ENCODE results near the gene ZCCHC18.
"Not testable (repeated sequence)": the region's sequence is repeated elsewhere in the genome, so short reads cannot be mapped to it uniquely, and the experiment has no call there.

ZCCHC18 gene

GRCh38 chrX:104105330-104106262, 6.7 kb upstream of the ZCCHC18 start:
- Histone ChIP-seq H3K9ac (ENCODE audit: low read length) (no peak overlapping the region), H3K36me3 (ENCODE audit: control insufficient read depth, insufficient read depth, low read length) (no peaks in the 10 kb centered on the region), H3K4me3 (ENCODE audit: low read length) (no peak overlapping the region), H3K9me3 (ENCODE audit: control insufficient read depth, low read length) (no peaks in the 10 kb centered on the region), H3K27me3 (ENCODE audit: control insufficient read depth, insufficient read depth, low read length) (no peaks in the 10 kb centered on the region), H3K4me1 (ENCODE audit: control insufficient read depth, insufficient read depth, low read length) (no peaks in the 10 kb centered on the region)

GRCh38 chrX:104108955-104109354, 3.4 kb upstream of the ZCCHC18 start:
- Histone ChIP-seq H3K9me3 (ENCODE audit: control insufficient read depth, low read length) (no peaks in the 10 kb centered on the region), H3K27me3 (ENCODE audit: control insufficient read depth, insufficient read depth, low read length) (peaks cover 11% of the 10 kb centered on the region), H3K4me3 (ENCODE audit: low read length) (no peak overlapping the region), H3K36me3 (ENCODE audit: control insufficient read depth, insufficient read depth, low read length) (no peaks in the 10 kb centered on the region), H3K4me1 (ENCODE audit: control insufficient read depth, insufficient read depth, low read length) (no peaks in the 10 kb centered on the region), H3K9ac (ENCODE audit: low read length) (no peak overlapping the region)

- H3K9ac ChIP-seq (ENCODE audit: low read length); H3K4me3 ChIP-seq (ENCODE audit: low read length); H3K4me1 ChIP-seq (ENCODE audit: control insufficient read depth, insufficient read depth, low read length); H3K36me3 ChIP-seq (ENCODE audit: control insufficient read depth, insufficient read depth, low read length); H3K9me3 ChIP-seq (ENCODE audit: control insufficient read depth, low read length): not testable (repeated sequence)
- H3K27me3 ChIP-seq (ENCODE audit: control insufficient read depth, insufficient read depth, low read length) = peaks cover 11% of the 10 kb centered on the region
Measured at GRCh38 chrX:104110491-104111240, 1.7 kb upstream of the ZCCHC18 start.

GRCh38 chrX:104113222-104113965, 1.1 kb downstream of the ZCCHC18 start:
- Histone ChIP-seq H3K36me3 (ENCODE audit: control insufficient read depth, insufficient read depth, low read length) (no peaks in the 10 kb centered on the region), H3K4me3 (ENCODE audit: low read length) (no peak overlapping the region), H3K27me3 (ENCODE audit: control insufficient read depth, insufficient read depth, low read length) (peaks cover 11% of the 10 kb centered on the region), H3K4me1 (ENCODE audit: control insufficient read depth, insufficient read depth, low read length) (no peaks in the 10 kb centered on the region), H3K9ac (ENCODE audit: low read length) (no peak overlapping the region), H3K9me3 (ENCODE audit: control insufficient read depth, low read length) (no peaks in the 10 kb centered on the region)

GRCh38 chrX:104117759-104118158, 5.4 kb downstream of the ZCCHC18 start:
- Histone ChIP-seq H3K4me1 (ENCODE audit: control insufficient read depth, insufficient read depth, low read length) (no peaks in the 10 kb centered on the region), H3K4me3 (ENCODE audit: low read length) (no peak overlapping the region), H3K9me3 (ENCODE audit: control insufficient read depth, low read length) (no peaks in the 10 kb centered on the region), H3K27me3 (ENCODE audit: control insufficient read depth, insufficient read depth, low read length) (no peaks in the 10 kb centered on the region), H3K36me3 (ENCODE audit: control insufficient read depth, insufficient read depth, low read length) (no peaks in the 10 kb centered on the region), H3K9ac (ENCODE audit: low read length) (no peak overlapping the region)

GRCh38 chrX:104118765-104119164, 6.4 kb downstream of the ZCCHC18 start:
- Histone ChIP-seq H3K36me3 (ENCODE audit: control insufficient read depth, insufficient read depth, low read length) (no peaks in the 10 kb centered on the region), H3K27me3 (ENCODE audit: control insufficient read depth, insufficient read depth, low read length) (no peaks in the 10 kb centered on the region), H3K4me3 (ENCODE audit: low read length) (no peak overlapping the region), H3K9ac (ENCODE audit: low read length) (no peak overlapping the region), H3K9me3 (ENCODE audit: control insufficient read depth, low read length) (no peaks in the 10 kb centered on the region), H3K4me1 (ENCODE audit: control insufficient read depth, insufficient read depth, low read length) (no peaks in the 10 kb centered on the region)

- H3K27me3 ChIP-seq (ENCODE audit: control insufficient read depth, insufficient read depth, low read length) = no peaks in the 10 kb centered on the region
- no peak overlapping the region for H3K9ac ChIP-seq (ENCODE audit: low read length)
- H3K36me3 ChIP-seq (ENCODE audit: control insufficient read depth, insufficient read depth, low read length) = no peaks in the 10 kb centered on the region
- no peaks in the 10 kb centered on the region for H3K9me3 ChIP-seq (ENCODE audit: control insufficient read depth, low read length)
- H3K4me1 ChIP-seq (ENCODE audit: control insufficient read depth, insufficient read depth, low read length) = no peaks in the 10 kb centered on the region
- H3K4me3 ChIP-seq (ENCODE audit: low read length) = no peak overlapping the region
Measured at GRCh38 chrX:104122829-104123228, 10.5 kb downstream of the ZCCHC18 start.

GRCh38 chrX:104126856-104127255, 14.5 kb downstream of the ZCCHC18 start:
- H3K27me3 ChIP-seq (ENCODE audit: control insufficient read depth, insufficient read depth, low read length) = no peaks in the 10 kb centered on the region
- H3K36me3 ChIP-seq (ENCODE audit: control insufficient read depth, insufficient read depth, low read length) = no peaks in the 10 kb centered on the region
- no peak overlapping the region for H3K9ac ChIP-seq (ENCODE audit: low read length)
- no peaks in the 10 kb centered on the region for H3K4me1 ChIP-seq (ENCODE audit: control insufficient read depth, insufficient read depth, low read length)
- H3K9me3 ChIP-seq (ENCODE audit: control insufficient read depth, low read length) = no peaks in the 10 kb centered on the region
- H3K4me3 ChIP-seq (ENCODE audit: low read length) = no peak overlapping the region

- Histone ChIP-seq H3K36me3 (ENCODE audit: control insufficient read depth, insufficient read depth, low read length) (no peaks in the 10 kb centered on the region), H3K4me3 (ENCODE audit: low read length) (no peak overlapping the region), H3K4me1 (ENCODE audit: control insufficient read depth, insufficient read depth, low read length) (peaks cover 6% of the 10 kb centered on the region), H3K9ac (ENCODE audit: low read length) (no peak overlapping the region), H3K9me3 (ENCODE audit: control insufficient read depth, low read length) (no peaks in the 10 kb centered on the region), H3K27me3 (ENCODE audit: control insufficient read depth, insufficient read depth, low read length) (no peaks in the 10 kb centered on the region)
Measured at GRCh38 chrX:104130808-104131207, 18.5 kb downstream of the ZCCHC18 start.

GRCh38 chrX:104134583-104135261, 22.4 kb downstream of the ZCCHC18 start:
- no peaks in the 10 kb centered on the region for H3K36me3 ChIP-seq (ENCODE audit: control insufficient read depth, insufficient read depth, low read length)

GRCh38 chrX:104135677-104136076, 23.4 kb downstream of the ZCCHC18 start:
- H3K9me3 ChIP-seq (ENCODE audit: control insufficient read depth, low read length) = no peaks in the 10 kb centered on the region
- H3K9ac ChIP-seq (ENCODE audit: low read length) = no peak overlapping the region
- no peaks in the 10 kb centered on the region for H3K36me3 ChIP-seq (ENCODE audit: control insufficient read depth, insufficient read depth, low read length)
- peaks cover 6% of the 10 kb centered on the region for H3K4me1 ChIP-seq (ENCODE audit: control insufficient read depth, insufficient read depth, low read length)
- no peaks in the 10 kb centered on the region for H3K27me3 ChIP-seq (ENCODE audit: control insufficient read depth, insufficient read depth, low read length)
- no peak overlapping the region for H3K4me3 ChIP-seq (ENCODE audit: low read length)

More at GRCh38 chrX:104134583-104135261, 22.4 kb downstream of the ZCCHC18 start:
- H3K4me1 ChIP-seq (ENCODE audit: control insufficient read depth, insufficient read depth, low read length) = peaks cover 6% of the 10 kb centered on the region
- no peaks in the 10 kb centered on the region for H3K27me3 ChIP-seq (ENCODE audit: control insufficient read depth, insufficient read depth, low read length)
- H3K9ac ChIP-seq (ENCODE audit: low read length) = no peak overlapping the region
- no peaks in the 10 kb centered on the region for H3K9me3 ChIP-seq (ENCODE audit: control insufficient read depth, low read length)
- H3K4me3 ChIP-seq (ENCODE audit: low read length) = no peak overlapping the region
